GM12864 (cell line): ENCODE measurements around the gene USP51.
"Not testable (repeated sequence)": the region's sequence is repeated elsewhere in the genome, so short reads cannot be mapped to it uniquely, and the experiment has no call there.

Experiments
- DNase-seq: peaks from one replicate; pipeline ENCODE4 v3.0.0-alpha.2; 2011; ENCODE audit warnings: low read depth
- H3K4me3 ChIP-seq: 2 replicates; pipeline ENCODE4 v1.5.1; 2011; ENCODE audit warnings: mild to moderate bottlenecking, low read depth, low read length, control low read depth
- TF ChIP-seq, protein P1 (sequence below): IDR thresholded peaks from 2 replicates; pipeline ENCODE4 v1.5.1; 2011; ENCODE audit warnings: low read depth, mild to moderate bottlenecking, moderate library complexity, low read length, control low read depth, inconsistent platforms; ENCODE audit errors: missing control alignments

Gene USP51

DNA sequence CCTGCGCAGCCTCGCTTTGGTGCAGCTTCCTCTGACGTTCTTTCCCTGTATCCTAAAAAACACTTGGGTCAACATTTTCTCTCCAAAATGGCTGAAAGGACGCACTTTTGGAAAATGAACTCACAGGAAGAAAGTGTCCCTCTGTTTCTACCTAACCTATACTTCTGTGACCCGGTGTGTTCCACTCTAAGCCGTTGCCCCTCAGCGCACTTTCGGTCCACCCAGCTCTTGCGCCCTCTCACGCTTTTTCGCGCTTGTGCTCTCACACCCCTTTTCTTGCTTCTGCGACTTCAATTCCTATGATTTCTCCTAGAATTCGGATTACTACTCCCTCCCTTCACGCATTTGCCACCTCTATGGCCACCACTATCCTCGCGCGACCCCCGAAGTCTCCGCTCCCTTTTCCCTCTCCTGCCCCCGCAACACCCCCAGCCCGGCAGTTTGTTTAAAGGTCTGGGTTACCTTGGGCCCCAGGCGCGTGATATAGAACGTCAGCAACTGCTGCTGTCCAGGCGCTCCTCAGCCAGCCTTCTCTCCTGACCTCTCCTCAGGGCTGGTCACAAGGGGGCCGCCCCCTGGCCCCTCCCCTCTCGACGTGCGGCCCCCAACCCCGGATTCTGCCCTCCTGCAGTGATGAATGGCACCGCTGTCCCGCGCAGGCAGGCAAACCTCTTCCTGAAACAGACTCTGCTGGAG is at the start of gene USP51:
USP51 (minus strand) TSS at position 535 of the 696 bp plus-strand sequence. CDS start 909 bp downstream, outside the sequence.
- DNase-seq = no peak
- H3K4me3 ChIP-seq = peak within 1 kb of the TSS; percentile 81

DNA sequence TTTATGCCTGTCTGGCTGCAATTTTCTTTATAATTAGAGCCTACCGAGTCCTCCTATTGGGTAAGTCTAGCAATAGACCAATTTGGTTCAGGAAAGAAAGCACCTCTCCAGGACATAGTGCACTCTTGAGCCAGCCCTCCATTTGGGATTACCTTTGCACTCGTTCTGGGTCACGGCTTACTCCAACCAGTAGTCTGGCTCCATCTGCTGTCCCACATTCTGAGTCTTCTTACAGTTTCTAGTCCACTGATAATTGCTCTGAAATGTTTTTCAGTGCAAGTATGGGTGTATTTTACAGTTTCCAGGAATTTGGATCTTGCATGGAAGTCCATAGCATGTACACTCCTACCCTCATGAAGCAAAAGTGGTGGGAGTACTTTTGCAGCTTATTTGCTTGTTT is 34.8 kb upstream of the USP51 start:
- TF ChIP-seq, protein P1, sequence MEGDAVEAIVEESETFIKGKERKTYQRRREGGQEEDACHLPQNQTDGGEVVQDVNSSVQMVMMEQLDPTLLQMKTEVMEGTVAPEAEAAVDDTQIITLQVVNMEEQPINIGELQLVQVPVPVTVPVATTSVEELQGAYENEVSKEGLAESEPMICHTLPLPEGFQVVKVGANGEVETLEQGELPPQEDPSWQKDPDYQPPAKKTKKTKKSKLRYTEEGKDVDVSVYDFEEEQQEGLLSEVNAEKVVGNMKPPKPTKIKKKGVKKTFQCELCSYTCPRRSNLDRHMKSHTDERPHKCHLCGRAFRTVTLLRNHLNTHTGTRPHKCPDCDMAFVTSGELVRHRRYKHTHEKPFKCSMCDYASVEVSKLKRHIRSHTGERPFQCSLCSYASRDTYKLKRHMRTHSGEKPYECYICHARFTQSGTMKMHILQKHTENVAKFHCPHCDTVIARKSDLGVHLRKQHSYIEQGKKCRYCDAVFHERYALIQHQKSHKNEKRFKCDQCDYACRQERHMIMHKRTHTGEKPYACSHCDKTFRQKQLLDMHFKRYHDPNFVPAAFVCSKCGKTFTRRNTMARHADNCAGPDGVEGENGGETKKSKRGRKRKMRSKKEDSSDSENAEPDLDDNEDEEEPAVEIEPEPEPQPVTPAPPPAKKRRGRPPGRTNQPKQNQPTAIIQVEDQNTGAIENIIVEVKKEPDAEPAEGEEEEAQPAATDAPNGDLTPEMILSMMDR = no peak
- no peak overlapping the region for H3K4me3 ChIP-seq
- no peak for DNase-seq

More for the DNA sequence above, at the start of gene USP51:
- TF ChIP-seq, protein P1 = peak; percentile 6

DNA sequence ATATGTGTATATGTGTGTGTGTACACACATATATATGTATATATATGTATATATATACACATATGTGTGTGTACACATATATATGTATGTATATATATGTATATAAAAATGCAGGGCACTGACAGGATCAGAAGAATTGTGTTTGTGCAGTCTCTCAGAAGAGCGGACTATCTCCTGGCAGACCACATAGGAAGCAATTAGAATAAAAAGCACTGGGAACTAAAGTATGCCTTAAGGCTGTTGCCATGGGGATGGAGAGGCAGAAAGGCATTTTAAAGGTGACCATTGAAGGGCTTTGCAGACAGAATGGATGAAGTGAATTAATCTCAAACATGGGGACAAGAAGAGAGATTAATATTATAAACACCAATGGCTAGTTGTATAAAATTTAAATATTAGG is 33.7 kb upstream of the USP51 start:
- DNase-seq = no peak
- no peak overlapping the region for H3K4me3 ChIP-seq
- TF ChIP-seq, protein P1 = no peak

DNA sequence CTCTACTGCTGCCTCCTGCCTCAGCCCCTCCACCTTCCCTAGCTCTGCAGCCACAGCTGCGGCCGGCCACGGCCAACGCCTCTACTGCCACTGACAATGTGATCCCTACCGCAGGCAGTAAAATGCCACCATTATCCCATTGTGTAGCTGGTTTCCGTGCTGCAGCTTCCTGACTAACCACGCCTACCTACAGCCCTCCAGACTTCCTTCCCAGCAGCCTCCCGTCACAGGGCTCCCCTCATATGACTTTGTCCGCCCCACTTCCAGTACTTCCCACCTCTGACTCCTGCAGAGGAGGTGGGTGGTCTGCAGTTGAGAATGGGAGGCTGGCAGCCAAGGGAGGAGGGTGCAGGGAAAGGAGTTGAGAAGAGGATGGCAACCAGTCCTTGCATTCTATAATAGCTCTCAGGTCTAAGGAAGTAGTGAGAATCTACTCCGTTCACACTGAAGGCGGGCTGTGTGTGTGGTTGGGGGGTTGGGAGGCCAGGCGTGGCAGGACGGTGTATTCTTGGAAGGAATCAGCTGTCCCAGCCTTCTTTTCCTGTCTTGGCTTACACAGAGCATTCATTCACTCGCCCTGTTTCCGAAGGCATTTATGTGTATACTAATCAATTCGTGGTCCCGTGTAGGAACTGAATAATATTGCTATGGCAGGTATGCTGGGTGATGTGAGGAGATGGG is 33.1 kb upstream of the USP51 start:
- no peak overlapping the region for H3K4me3 ChIP-seq
- DNase-seq = no peak
- TF ChIP-seq, protein P1 = no peak

DNA sequence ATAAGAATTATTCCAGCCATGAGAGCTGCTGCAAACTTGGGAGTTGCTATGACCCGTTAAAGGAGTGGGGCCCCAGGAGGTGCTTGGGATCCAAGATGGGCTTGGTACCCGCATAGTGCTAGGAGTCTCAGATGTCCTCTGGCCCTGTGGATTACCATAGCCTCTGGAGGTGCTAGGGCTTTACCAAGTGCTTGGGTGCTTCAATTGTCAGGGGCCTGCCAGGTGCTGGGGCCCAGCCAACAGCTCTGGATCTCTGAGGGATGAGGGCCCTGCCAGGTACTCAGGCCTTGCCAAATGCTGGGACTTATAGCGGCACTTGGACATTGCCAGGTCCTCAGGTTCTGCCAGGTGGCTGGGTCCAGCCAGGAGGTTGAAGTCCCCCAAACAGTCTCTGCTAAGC is 32.0 kb upstream of the USP51 start:
- TF ChIP-seq, protein P1 = no peak
- no peak overlapping the region for H3K4me3 ChIP-seq
- DNase-seq = no peak

DNA sequence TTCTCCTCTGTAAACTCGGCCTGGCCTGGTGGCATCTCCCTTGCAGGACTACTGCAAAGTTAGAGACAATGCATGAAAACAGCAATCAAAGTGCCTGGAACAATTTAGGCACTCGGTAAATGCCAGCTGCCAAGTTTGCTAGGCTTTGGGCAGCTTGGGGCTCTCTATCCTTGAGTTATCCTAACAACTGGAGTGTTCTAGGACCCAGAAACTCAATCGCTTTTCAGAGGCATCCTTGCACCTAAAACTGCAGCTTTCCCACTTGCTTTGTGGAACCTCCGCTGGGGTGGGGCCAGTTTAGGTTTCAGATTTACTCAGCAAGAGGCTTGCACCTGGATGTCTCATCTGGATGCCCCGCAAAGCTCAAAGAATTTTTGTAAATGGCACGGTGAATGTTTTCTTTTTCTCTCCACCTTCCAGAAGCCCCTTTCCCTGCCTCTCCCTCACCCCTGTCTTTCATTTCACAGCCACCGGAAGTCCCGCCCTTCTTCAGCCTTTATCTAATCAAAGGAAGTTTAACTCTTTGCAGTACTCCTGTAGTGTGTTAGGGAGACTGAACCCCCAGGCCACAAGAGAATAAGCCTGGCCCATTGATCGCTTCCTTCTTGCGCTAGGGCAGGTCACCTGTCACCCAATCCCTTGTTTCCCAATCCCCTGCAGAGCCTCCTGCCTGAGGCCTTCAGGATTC is 27.3 kb upstream of the USP51 start:
- H3K4me3 ChIP-seq, DNase-seq: not testable (repeated sequence)

DNA sequence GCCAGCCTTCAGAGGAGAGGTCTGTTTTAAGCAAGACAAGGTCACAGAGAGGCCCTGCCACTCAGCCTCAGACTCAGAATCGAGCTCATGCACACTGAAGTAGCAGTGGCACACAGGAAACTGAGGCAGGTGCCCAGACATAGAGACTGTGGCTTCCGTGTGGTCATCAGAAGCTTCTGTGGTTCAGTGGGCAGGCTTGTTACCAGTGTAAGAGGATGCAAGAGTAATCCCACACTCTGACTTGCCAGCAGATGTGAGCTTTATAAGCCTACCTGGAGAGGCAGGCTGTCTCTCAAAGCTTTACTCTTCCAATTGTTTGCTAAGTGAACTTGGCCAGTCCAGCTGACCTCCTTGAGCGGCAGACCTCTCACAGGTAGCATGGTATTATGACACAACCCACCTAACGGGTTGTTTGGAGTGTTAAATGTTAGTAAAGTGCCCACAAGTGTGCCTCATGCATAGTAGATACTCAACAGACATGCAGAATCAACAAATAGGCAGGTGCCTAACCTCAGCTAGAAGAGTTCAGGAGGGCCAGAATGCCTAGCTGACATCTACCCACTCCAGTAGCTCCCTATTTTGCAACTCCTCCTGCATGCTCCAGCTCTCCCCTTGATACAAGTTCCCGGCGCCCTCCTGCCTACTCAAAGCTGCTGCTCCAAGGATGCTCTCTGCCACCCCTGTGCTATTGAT is 23.5 kb upstream of the USP51 start:
- H3K4me3 ChIP-seq, DNase-seq: not testable (repeated sequence)

DNA sequence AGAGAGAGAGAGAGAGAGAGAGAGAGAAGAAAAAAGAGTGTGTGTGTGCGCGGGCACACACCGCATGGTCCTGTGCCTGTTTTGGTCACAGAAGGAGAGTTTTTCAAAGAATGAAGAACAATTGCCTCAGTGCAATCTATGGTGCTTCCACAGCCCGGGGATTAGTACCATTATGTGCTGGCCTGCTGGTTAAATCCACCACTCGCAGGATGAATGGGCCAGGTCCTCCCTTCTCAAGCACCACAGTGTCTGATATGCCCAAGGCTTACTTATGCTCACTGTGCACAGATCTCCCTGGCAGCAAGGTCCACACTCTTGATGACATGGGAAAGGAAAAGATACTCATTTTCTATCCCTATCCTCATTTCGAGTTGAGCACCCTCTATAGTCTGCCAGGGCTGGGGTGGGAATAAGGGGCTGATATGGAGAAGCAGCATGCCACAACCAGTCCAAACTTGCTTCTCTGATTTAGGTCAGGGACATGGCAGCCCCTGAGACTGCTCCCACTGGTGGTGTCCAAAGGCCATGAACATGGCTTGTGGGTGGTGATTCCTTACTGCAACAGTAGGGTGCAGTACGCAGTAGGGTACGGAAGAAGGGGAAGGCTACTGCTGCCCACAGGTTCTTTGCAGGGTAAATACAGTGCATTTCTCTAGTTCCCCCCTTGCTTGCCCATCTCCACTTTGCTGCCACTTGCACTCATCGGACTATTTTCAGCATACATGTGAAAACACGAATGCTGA is 18.9 kb upstream of the USP51 start:
- DNase-seq, H3K4me3 ChIP-seq: not testable (repeated sequence)

DNA sequence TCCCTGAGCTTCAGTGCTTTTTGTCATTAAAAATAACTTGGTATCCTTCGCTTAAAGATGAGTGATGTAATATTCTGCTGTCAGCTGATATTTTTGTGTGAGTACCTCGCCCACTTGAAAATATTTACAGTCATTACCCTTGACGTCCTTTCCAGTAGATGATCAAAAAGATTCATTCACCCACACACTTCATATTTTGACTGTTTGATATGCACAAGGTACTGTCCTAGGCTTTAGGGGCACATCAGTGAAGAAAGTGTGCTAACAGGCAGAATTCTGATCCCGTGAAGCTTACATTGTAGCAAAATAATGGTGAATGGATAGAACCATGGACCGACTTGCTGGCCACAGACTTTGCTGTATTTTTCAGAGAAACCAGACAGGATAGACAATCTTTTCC is 18.1 kb upstream of the USP51 start:
- DNase-seq, H3K4me3 ChIP-seq: not testable (repeated sequence)

DNA sequence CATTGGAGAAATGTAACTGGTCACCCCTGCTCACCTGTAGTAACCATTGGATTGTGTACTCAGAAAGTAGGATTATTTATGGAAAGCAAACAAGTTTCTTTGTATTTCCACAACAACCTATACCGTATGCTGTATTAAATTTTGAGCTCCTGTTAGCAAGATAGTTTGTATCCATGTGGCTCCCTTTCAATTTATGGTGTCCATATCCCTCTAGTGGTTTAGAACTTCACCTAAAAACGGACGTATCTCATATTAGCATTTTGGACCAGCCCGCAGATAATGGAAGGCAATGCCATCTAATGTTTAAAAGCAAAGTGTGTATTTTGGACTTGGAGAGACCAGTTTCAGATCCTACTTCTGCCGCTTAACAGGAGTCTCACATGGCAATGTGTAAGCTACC is 17.4 kb upstream of the USP51 start:
- not testable (repeated sequence) for DNase-seq, H3K4me3 ChIP-seq
